Measurements from ENCODE around the gene ZDHHC8. TPM values are rescaled to one million over a fixed set of nuclear protein-coding genes. Genes with fewer than 3 reads are reported as not detected.

The ZDHHC8 gene
- polyA plus RNA-seq, 1 experiment, result 13.5 TPM

GRCh38 chr22:20191000-20191515, 59.5 kb downstream of the ZDHHC8 start:
- POLR2A ChIA-PET, result no interaction called here

GRCh38 chr22:20191803-20192202, 60.2 kb downstream of the ZDHHC8 start:
- Histone ChIP-seq H3K9me3 (ENCODE audit: control insufficient read depth, insufficient read depth, low read length) (no peaks in the 10 kb centered on the region; the same call in 1 of the 2 replicates), H3K27ac (ENCODE audit: low read depth, low read length) (no peak overlapping the region), H3K4me3 (ENCODE audit: low read depth, low read length) (no peak overlapping the region), H3K27me3 (ENCODE audit: control insufficient read depth, insufficient read depth, low read length) (peaks cover 15% of the 10 kb centered on the region)
- no peak for DNase-seq (ENCODE audit: low read depth, low spot score)
- TF ChIP-seq CTCF (IDR thresholded peaks at IDR 0.05; ENCODE audit: low read depth, low read length), result no peak
- CTCF ChIA-PET, result no interaction called here
- POLR2A ChIA-PET, result no interaction called here

More at GRCh38 chr22:20191000-20191515, 59.5 kb downstream of the ZDHHC8 start:
- Histone ChIP-seq H3K27ac (ENCODE audit: low read depth, low read length) (no peak overlapping the region), H3K9me3 (ENCODE audit: control insufficient read depth, insufficient read depth, low read length) (no peaks in the 10 kb centered on the region), H3K27me3 (ENCODE audit: control insufficient read depth, insufficient read depth, low read length) (peaks cover 11% of the 10 kb centered on the region), H3K4me3 (ENCODE audit: low read depth, low read length) (no peak overlapping the region)
- CTCF ChIA-PET, result no interaction called here
- TF ChIP-seq CTCF (IDR thresholded peaks at IDR 0.05; ENCODE audit: low read depth, low read length), result no peak
- no peak for DNase-seq (ENCODE audit: low read depth, low spot score)

- ChIA-PET CTCF (no interaction called here), POLR2A (no interaction called here)
- TF ChIP-seq CTCF (IDR thresholded peaks at IDR 0.05; ENCODE audit: low read depth, low read length), result no peak
- Histone ChIP-seq H3K27ac (ENCODE audit: low read depth, low read length) (no peak overlapping the region), H3K9me3 (ENCODE audit: control insufficient read depth, insufficient read depth, low read length) (no peaks in the 10 kb centered on the region; the same call in 1 of the 2 replicates), H3K4me3 (ENCODE audit: low read depth, low read length) (no peak overlapping the region), H3K27me3 (ENCODE audit: control insufficient read depth, insufficient read depth, low read length) (peaks cover 15% of the 10 kb centered on the region)
- DNase-seq (ENCODE audit: low read depth, low spot score), result no peak
Measured at GRCh38 chr22:20192293-20192971, 60.8 kb downstream of the ZDHHC8 start.

GRCh38 chr22:20192972-20193760, 61.6 kb downstream of the ZDHHC8 start:
- Histone ChIP-seq H3K4me3 (ENCODE audit: low read depth, low read length) (no peak overlapping the region), H3K9me3 (ENCODE audit: control insufficient read depth, insufficient read depth, low read length) (no peaks in the 10 kb centered on the region; the same call in 1 of the 2 replicates), H3K27ac (ENCODE audit: low read depth, low read length) (no peak overlapping the region), H3K27me3 (ENCODE audit: control insufficient read depth, insufficient read depth, low read length) (peaks cover 22% of the 10 kb centered on the region)
- TF ChIP-seq CTCF (IDR thresholded peaks at IDR 0.05; ENCODE audit: low read depth, low read length), result no peak
- ChIA-PET CTCF (no interaction called here), POLR2A (no interaction called here)
- no peak for DNase-seq (ENCODE audit: low read depth, low spot score)

Measured in AG04450 (cell line).